ENCODE data around the gene GRK6.
"Not testable (repeated sequence)": the region's sequence is repeated elsewhere in the genome, so short reads cannot be mapped to it uniquely, and the experiment has no call there.

Gene GRK6

GRCh38 chr5:177397875-177398390, 28.5 kb upstream of the GRK6 start:
- DNase-seq (ENCODE audit: low read depth in 3 of 3): no peak

GRCh38 chr5:177399997-177400868, 26.2 kb upstream of the GRK6 start, which contains the start of gene PFN3:
Gene PFN3, minus strand, starts transcription at chr5:177400661. Its CDS starts 85 bp downstream, at chr5:177400576.
- DNase-seq (ENCODE audit: low read depth in 3 of 3): no peak

GRCh38 chr5:177402271-177403043, 24.0 kb upstream of the GRK6 start:
- peak in 2 of 3 experiments; percentile 47 to 76 for DNase-seq (ENCODE audit: low read depth in 3 of 3)

- DNase-seq (ENCODE audit: low read depth in 3 of 3): peak in 1 of 3 experiments; percentile 41
Observed at GRCh38 chr5:177403102-177403791, 23.2 kb upstream of the GRK6 start.

GRCh38 chr5:177403792-177404640, 22.5 kb upstream of the GRK6 start:
- peak; percentile 66 to 86 (median 67) for DNase-seq (ENCODE audit: low read depth in 3 of 3)

GRCh38 chr5:177404641-177405179, 21.8 kb upstream of the GRK6 start:
- no peak for DNase-seq (ENCODE audit: low read depth in 3 of 3)

- no peak for DNase-seq (ENCODE audit: low read depth in 3 of 3)
Observed at GRCh38 chr5:177405312-177405711, 21.2 kb upstream of the GRK6 start.

GRCh38 chr5:177405805-177406204, 20.7 kb upstream of the GRK6 start:
- DNase-seq (ENCODE audit: low read depth in 3 of 3): no peak

GRCh38 chr5:177409043-177409801, 17.3 kb upstream of the GRK6 start, which contains the start of gene F12:
Gene F12, minus strand, starts transcription at chr5:177409564. Its CDS starts 37 bp downstream, at chr5:177409527.
- DNase-seq (ENCODE audit: low read depth in 3 of 3): no peak

GRCh38 chr5:177410575-177410974, 15.9 kb upstream of the GRK6 start:
- no peak for DNase-seq (ENCODE audit: low read depth in 3 of 3)

- no peak for DNase-seq (ENCODE audit: low read depth in 3 of 3)
Observed at GRCh38 chr5:177412603-177413233, 13.8 kb upstream of the GRK6 start.

- no peak for DNase-seq (ENCODE audit: low read depth in 3 of 3)
Observed at GRCh38 chr5:177414481-177414880, 12.0 kb upstream of the GRK6 start.

GRCh38 chr5:177417081-177417480, 9.4 kb upstream of the GRK6 start:
- not testable (repeated sequence) for DNase-seq (ENCODE audit: low read depth in 3 of 3)

- no peak for DNase-seq (ENCODE audit: low read depth in 3 of 3)
Observed at GRCh38 chr5:177419046-177419445, 7.4 kb upstream of the GRK6 start.

- DNase-seq (ENCODE audit: low read depth in 3 of 3): not testable (repeated sequence)
Observed at GRCh38 chr5:177420472-177420871, 6.0 kb upstream of the GRK6 start.

GRCh38 chr5:177421062-177421798, 5.2 kb upstream of the GRK6 start:
- no peak for DNase-seq (ENCODE audit: low read depth in 3 of 3)

GRCh38 chr5:177423671-177424070, 2.8 kb upstream of the GRK6 start:
- no peak for DNase-seq (ENCODE audit: low read depth in 3 of 3)

- no peak for DNase-seq (ENCODE audit: low read depth in 3 of 3)
Observed at GRCh38 chr5:177425196-177425800, 1.2 kb upstream of the GRK6 start.
